Measurements from ENCODE around the gene FAM13A. TPM values are rescaled to one million over a fixed set of nuclear protein-coding genes. Genes with fewer than 3 reads are reported as not detected.

The FAM13A gene
- total RNA-seq, 1 experiment from 2014 or later, result 6.5 TPM

DNA sequence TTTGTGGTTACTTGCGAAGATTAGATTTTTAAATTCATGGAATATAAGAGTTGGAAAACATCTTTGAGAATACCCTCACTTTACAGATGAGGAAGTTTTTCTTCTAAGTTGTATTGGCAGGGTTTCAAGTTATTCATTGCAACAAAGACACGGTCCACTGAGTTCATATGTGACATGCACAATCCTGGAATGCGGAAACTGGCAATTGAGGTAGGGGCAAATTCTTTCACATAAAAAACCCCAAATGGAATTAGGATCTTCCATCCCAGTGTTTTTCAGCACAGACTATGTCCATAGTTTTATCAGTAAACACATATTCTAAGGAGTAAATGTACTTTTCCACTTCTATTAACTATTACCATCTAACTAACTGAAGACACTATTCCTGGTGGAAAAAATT is 277.6 kb downstream of the FAM13A start:
- DNase-seq (ENCODE audit: low read depth), result peak; percentile 65

DNA sequence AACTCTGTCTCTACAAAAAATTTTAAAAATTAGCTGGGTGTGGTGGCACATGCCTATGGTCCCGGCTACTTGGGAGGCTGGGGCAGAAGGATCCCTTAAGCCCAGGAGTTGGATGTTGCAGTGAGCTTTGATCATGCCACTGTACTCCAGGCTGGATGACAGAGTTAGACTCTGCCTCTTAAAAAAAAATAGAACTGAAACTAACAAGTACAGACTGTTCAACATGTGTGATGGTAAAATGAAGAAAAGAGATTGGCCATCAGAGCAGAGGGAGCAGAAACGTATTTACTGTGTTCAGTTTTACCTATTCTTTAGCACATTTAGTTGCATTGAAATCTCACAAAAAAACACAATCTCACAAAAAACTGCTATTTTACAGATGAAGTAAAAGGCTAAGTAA is 281.5 kb downstream of the FAM13A start:
- no peak for DNase-seq (ENCODE audit: low read depth)

DNA sequence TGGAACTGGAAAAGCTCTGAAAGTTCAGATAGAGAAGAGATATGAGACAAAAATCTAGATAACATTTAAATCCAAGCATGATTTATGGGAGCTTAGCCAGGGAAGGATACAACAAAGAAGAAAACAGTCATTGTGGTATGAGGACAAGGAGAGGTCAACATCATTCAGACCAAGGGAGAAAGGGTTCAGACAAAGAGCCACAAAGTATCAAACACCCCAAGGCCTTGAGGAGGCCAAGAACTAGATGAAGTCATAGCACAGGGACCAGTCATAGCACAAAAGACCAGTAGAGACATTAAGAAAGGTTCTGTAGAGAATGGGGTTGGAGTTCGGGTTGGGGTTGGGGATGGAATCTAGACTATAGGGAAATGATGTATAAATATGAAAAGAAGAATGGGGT is 282.0 kb downstream of the FAM13A start:
- no peak for DNase-seq (ENCODE audit: low read depth)

DNA sequence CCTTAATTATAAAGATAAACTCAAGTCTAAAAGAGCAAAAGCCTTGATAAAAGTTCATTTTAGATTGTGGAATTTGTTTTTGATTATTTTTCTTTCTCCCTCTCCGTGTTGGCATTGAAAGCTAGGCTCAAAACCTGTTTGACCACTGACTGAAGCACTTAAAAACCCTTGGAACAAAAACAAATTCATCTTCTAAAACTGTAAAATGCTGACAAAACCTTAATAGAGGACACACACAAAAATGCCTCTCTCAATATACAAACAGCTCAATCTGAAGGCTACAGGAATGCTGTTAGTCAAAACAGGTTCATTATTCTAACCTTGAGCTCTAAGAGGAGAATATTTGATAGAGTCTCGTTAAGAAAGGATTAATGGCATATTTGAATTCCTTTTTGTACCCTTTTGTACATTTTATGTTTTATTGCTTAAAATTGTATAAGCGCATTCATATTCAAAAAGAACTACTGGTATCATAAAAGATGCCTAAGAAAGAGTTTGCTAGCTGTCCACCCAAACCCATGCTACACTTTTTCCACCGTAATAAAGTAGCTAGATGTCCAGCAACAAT is 285.0 kb downstream of the FAM13A start:
- no peak for DNase-seq (ENCODE audit: low read depth)

DNA sequence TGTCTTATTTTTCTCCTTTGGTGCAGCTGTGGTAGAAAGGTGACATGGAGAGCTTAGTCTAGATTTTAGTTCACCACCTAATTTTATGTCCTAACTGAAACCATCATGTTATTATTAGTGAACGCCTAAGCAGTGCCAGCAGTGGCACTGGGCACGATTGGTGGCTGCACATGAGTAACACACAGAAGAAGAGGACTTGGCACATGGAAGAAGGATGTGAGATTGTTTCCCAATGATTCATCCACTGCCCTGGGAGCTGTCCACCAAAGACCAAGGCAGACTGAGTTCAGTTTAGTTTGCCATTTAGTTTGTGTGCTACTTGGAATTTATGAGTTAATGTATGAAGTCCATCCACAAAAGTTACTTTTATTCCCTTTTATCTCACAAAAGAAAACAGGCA is 291.3 kb downstream of the FAM13A start:
- DNase-seq (ENCODE audit: low read depth), result peak; percentile 73

DNA sequence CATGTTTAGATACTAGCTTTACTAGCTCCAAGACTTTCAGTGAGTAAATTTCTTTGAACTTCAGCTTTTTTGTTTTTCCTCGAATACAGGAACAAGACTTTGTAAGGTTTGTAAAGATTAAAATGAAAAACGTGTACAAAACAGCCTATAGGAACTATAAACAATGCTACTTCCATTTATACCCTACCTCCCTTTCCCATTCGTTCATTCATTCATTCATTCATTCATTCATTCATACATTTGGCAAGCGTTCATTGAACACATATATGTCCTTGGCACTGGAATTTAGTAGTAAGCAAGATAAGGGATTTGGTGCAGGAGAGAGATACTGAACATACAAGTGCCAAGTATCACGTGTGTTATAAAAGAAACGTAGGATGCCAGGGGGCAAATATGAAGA is 293.9 kb downstream of the FAM13A start:
- DNase-seq (ENCODE audit: low read depth), result no peak

DNA sequence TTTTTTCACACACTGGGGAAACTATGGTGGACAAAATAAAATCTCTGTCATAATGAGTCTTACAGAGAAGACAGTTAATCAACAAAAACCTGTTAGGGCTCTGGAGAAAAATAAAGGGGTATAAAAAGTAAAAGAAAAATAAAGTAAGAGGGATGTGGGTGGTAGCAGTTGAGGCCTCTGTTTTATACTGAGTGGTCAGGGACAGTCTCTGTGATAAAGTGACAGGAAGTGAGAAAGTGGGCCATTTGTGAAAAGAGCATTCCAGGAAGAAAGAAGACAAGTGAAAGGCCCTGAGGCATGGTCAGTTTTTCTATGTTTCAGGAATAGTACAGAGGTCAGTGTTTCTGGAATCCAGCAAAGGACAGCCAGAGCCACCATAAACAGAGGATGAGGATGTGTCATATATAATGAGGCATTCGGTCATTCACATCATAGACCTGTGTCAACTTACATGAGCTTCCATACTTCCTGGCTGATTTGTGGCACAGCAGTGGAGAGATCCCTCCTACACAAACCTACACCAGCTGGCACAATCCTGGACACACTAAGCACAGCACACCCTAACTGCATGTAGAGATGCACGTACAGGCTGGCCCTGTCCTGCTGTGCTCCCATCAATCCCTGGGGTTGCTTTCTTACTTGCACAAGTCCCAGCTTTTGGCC is 295.0 kb downstream of the FAM13A start:
- DNase-seq (ENCODE audit: low read depth), result no peak

DNA sequence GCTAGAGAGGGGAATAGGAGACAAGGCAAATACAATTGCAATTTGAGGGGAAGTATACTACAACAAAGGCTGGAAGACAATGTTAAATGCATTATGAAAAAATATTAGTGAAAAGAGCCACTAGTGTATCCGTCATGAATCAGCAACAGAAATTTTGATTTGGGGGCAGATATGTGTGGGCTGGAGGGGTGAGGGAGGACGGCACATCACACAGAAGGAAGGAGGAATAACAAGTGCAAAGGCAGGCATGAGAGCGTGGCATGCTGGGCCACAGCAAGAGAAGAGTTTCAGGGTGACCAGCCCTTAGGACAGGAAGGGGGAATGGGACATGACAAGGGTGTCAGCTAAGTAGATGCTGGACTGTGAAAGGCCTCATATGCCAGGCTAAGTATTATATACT is 295.6 kb downstream of the FAM13A start:
- no peak for DNase-seq (ENCODE audit: low read depth)

DNA sequence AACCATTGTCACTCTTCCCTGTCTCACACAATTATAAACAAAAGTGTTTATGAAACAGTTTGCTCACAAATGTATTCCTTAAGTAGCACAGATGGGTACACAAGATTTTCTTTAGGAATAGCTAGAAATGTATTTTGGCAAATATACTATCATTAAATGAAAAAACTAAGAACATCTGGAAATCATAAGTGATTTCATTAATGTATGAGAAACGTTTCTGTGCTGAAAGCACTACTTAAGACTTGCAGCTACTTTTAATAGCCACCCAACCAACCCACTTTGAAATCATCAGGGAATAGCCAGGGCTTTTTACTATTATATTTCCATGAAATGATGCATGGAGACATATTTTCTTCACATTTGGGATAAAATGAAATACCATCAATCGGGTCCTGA is 297.1 kb downstream of the FAM13A start:
- DNase-seq (ENCODE audit: low read depth), result no peak

DNA sequence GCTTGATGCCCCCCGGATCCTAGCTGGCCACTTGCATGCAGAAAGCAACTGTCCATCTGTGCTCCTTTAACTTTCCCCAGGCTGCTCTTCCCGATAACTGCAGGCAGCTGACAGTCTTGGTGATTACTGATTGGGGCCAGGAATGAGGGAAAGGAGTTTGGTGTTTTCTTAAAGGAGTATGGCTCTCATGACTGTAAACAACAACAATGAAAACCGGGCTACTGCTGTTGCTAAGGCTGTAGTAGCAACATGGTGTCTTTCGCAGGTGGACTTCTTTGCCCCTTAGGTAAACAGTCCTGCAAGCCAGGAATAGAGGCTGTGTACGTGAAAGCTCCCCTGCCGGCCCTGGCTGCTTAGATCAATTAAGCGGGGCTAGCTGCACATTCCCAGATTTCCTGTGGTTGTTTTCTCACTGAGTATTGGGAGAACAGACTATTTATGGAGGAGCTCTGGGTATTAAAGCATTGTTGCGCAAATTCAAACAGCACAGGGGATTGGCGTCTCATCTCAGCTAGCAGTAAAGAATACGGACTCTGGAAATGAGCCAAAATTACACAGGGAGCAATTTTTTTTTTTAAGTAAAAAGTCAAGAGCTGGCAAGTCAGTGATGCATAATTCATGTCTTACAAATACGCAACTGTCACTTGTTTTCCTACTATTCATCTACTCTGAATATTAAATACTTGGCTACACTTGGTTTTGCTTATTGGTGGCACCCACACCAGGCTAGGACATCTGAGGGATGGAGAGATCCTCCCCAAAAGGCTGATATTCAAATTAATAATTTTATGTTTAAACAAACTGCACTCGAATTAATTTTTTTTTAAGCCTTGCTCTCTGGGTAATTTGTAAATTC is 297.7 kb downstream of the FAM13A start:
- DNase-seq (ENCODE audit: low read depth), result no peak

DNA sequence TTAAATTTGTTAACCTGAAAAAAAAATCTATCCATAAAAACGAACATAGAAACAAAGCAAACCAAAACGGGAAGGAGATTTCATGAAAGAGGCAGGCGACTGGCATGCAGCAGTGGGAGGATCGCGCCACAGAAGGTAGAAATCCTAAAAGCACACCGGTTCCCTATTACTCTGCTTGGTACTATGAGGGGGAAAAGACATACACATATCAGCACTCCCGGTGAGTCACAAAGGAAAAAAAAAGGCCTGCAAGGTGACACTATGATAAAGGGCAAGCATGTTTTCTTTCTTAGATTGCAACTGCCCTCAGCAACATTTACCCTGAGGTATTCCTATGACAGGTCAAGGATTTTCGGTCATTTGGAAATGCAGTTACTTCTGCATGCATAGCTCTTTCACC is 298.7 kb downstream of the FAM13A start:
- DNase-seq (ENCODE audit: low read depth), result no peak

DNA sequence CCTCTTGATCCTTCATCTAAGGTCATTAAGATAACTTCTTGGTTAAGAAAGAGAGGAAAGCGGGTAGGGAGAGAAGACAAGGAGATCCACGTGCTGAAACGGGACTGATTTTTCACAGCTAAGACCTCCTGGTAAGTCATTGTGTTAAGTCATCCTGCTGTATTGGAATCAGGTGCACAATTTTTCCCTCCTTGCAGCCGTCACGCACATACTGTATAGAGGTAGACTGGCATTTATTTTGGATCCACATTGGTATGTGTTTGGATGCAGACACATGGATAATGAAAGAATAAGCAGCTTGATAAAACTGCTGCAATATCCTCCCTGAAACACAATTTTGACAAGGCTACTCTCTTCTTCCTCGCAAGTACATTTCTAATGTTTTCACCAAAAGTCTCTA is 299.2 kb downstream of the FAM13A start:
- DNase-seq (ENCODE audit: low read depth), result no peak

DNA sequence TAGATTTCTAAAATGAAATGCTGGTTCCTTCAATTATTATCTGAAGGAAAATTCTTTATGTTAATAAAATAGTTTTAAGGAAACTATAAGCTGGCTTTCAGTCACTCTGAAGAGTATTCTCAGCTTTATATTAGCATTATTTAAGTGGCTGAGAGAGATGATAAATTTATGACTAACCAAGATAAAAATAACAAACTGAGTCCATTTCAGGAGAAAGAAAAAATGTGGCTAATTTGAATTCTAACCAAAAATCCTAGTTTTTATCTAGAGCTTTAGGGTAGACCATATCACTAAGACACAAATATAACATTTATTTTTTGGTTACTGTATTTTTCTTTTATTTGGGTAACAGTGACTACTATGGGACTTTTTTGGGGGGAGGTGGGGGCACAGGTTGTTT is 299.9 kb downstream of the FAM13A start:
- no peak for DNase-seq (ENCODE audit: low read depth)

DNA sequence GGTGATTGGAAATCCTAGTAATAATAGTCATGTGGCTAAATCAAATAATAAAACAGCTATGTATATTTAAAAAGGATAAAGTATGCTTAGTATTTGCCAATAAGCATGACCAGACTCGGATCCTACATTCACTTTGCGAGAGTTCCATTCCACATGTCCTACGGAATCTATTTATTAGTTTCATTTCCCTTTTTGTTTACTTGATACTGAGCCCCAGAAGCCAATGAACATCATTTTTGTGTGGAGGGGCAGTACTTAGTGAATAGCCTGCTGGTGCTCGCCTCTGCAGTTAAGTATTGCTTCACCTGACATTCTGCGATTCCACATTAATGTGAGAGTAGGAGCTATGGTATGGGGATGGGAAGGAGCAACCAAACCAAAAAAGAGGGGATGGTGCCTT is 300.8 kb downstream of the FAM13A start:
- DNase-seq (ENCODE audit: low read depth), result no peak

DNA sequence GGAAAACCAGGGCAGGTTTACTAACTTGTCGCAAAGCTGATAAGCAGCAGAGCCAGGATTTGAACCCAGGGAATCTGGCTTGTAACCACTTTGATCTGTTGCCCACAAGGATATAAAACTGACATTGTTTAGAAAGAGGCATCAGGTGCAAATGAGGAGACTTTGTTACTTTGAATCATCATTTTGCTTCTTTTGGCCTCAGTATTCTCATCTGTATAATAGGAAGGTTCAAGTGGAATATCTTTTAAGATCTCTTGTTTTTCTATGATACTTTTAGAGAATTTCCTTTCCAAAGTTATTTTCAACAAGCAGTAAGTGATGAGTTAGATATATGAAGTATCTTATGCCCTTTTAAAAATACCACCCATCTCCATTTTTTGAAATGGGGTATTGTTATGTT is 301.5 kb downstream of the FAM13A start:
- no peak for DNase-seq (ENCODE audit: low read depth)

DNA sequence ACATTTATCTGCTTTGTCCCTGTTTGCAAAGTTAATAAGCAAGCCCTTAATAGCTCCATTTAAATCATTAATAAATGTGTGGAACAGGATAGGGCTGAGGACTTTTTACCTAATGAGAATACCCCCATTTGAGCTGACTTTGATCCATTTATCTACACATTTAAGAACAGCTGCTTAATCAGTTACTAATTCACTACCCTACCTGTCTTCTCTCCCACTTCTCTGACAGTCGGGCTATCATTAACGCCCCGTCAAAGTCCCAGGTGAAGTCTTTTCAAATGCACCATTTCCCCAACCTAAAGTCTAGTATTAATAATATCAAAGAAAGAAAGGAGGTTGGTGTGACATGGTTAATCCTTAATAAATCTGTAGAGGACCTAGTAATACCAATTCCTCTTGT is 302.2 kb downstream of the FAM13A start:
- no peak for DNase-seq (ENCODE audit: low read depth)

DNA sequence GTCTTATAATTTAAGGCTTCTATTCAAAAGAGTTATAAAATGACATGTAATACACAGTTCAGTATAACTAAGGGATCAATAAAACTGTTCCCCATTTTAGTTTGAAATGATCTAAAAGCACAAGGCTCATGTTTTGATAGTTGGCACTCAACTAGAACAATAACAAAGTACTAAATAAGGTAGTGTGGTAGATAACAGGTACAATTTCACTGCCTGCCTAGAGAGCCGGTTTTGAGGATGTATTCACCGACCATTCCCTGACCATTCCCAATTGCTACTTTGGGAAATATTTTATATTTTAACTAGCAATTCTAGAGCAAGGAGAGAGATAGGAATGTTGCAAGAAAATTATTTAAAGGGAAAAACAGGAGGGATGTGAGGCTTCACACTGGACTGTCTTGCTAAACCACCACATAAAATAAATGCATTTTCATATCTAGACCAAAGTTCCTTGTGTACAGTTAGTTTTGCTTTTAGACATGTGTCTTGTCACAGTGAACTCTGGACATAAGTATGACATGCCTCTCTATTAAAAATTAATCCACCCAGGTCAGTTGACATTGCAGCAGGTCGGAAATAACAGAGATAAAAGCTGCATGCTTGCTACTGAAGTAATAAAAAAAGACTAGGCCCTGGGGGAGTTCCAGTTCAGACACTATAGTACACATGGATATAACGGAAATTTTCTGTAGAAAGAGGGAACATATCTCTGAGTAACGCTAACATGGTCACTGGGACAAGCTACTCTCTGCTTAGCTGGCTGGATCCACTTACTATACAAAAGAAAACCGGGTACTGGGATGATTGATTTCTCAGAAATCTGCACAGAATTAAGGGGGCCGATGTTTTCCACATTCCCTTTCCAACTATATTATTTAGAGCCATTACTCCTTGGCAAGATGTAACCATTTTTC is 303.1 kb downstream of the FAM13A start:
- no peak for DNase-seq (ENCODE audit: low read depth)

DNA sequence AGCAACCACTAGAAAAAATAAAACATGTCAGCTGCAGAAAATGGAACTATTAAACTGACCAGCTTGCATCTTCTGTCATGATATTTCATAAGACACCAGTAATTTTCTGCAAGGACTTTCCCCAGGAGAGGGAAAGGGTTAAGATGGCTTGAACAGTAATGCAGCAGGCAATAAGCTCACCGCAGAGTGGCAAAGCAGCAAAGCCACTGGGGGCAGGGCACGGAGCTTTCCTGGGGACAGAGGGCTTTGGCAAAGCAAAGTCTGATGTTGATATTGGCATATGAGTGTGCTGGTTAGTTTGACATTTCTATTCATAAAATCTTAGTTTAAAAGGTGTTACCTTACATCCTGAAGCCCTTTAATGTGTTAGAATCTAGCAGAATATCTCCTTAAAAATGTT is 304.2 kb downstream of the FAM13A start:
- no peak for DNase-seq (ENCODE audit: low read depth)

DNA sequence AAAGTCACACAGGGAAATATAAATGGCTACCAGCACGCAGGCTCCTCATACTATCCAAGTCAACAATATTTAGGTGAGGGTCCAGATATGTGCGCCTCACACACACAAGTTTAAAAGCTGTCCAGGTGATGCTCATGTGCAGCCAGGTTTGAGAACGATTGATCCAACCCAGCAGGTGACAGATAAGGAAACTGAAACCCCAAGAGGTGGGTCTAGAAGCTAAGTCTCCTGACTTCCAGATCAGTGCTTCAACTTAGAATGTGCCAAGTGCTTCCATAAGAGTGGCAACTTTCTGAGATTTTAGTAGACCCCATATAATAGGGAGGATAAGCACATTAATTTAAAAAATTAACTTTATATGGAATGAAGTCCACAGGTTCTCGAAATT is 304.9 kb downstream of the FAM13A start:
- no peak for DNase-seq (ENCODE audit: low read depth)

DNA sequence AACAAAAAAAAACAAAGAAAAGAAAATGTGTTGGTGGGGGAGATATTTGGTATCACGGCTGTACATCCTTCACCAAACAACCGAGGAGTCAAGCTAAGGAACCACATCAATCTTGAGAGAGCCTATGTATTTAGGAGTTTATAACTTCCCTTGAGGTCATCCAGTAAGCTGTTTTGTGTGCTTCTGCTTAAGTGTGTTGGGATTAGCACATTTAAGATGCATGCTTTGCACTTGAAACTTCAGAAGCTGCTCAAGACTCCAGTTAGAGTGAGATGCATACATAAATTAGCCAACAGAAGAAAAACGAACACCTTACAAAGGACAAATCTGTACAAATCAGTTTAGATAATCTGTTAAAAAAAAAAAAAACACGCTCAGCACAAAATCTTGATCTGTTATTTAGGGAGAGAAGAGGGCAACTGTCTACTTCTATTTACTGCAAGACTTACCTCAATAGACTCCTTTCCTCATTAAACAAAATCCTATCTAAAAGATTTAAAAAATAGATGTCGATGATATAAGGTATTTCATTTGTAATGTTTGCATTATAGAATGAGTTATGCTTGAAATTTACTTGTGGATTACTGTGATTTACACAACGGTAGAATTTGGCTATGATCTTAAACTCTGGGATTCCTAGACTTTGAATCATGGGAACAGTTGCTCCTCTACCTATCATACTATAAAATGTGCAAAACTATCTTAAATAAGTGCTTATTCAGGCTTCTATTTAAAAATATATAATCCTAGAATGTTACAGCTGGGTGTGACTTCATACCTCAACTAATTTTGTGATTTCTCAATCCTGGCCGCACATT is 305.5 kb downstream of the FAM13A start:
- DNase-seq (ENCODE audit: low read depth), result no peak

DNA sequence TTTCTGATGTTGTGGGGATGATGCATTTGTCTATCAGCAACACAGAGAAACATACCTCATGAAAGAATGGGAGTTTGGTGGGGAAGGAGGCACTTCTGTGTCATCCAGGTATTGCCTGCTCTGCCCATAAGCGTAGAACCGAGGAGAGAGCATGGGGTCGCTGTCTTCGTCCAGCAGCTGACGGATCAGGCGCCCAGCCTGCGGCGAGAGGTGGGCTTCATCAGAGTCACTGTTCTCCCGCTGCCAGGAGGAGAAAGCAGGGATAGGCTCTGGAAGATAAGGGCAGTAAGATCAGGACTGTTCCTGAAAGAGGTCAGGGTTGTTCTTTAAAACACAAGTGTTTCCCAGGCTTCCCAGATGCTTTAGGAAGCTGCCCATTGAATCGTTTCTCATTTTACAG is 306.6 kb downstream of the FAM13A start:
- no peak for DNase-seq (ENCODE audit: low read depth)

All from Daoy (cell line).